GM21529 (cell line): ENCODE data around the gene TGFB2.

Source experiments
- ATAC-seq: cut with Tn5 transposase; IDR thresholded peaks from one replicate; pipeline ENCODE4 v1.9.1; 2021; ENCODE audit not compliant: unreplicated experiment

The TGFB2 gene

GRCh38 chr1:218415726-218416125 lies 70.6 kb downstream of the TGFB2 start:
- no peak for ATAC-seq

GRCh38 chr1:218421531-218421930 lies 76.4 kb downstream of the TGFB2 start:
- ATAC-seq: no peak

- no peak for ATAC-seq
These were observed 79.4 kb downstream of the TGFB2 start for GRCh38 chr1:218424502-218424901.

- no peak for ATAC-seq
These were observed 80.7 kb downstream of the TGFB2 start for GRCh38 chr1:218425647-218426342.

GRCh38 chr1:218426343-218426657 lies 81.2 kb downstream of the TGFB2 start:
- ATAC-seq: no peak

- ATAC-seq: no peak
These were observed 84.2 kb downstream of the TGFB2 start for GRCh38 chr1:218429301-218429700.

- no peak for ATAC-seq
These were observed 85.2 kb downstream of the TGFB2 start for GRCh38 chr1:218430346-218430745.

- no peak for ATAC-seq
These were observed 85.7 kb downstream of the TGFB2 start for GRCh38 chr1:218430822-218431221.

- ATAC-seq: no peak
These were observed 86.3 kb downstream of the TGFB2 start for GRCh38 chr1:218431476-218431875.

GRCh38 chr1:218433744-218434143 lies 88.6 kb downstream of the TGFB2 start:
- ATAC-seq: no peak

GRCh38 chr1:218435528-218435927 lies 90.4 kb downstream of the TGFB2 start:
- ATAC-seq: no peak

- no peak for ATAC-seq
These were observed 91.2 kb downstream of the TGFB2 start for GRCh38 chr1:218436346-218436745.

GRCh38 chr1:218436997-218437396 lies 91.9 kb downstream of the TGFB2 start:
- no peak for ATAC-seq

GRCh38 chr1:218439541-218440295 lies 94.6 kb downstream of the TGFB2 start:
- ATAC-seq: no peak

GRCh38 chr1:218443255-218443654 lies 98.1 kb downstream of the TGFB2 start:
- no peak for ATAC-seq

- ATAC-seq: no peak
These were observed 99.0 kb downstream of the TGFB2 start for GRCh38 chr1:218444173-218444572.

GRCh38 chr1:218444588-218444987 lies 99.5 kb downstream of the TGFB2 start:
- ATAC-seq: no peak

- ATAC-seq: no peak
These were observed 102.0 kb downstream of the TGFB2 start for GRCh38 chr1:218447010-218447689.

GRCh38 chr1:218451415-218451814 lies 106.3 kb downstream of the TGFB2 start:
- ATAC-seq: no peak

- no peak for ATAC-seq
These were observed 109.7 kb downstream of the TGFB2 start for GRCh38 chr1:218454700-218455282.

GRCh38 chr1:218456444-218456843 lies 111.3 kb downstream of the TGFB2 start:
- no peak for ATAC-seq

- ATAC-seq: no peak
These were observed 114.3 kb downstream of the TGFB2 start for GRCh38 chr1:218459450-218459849.
